K562 (cell line): ENCODE results near the gene FOXN1. TPM values are rescaled to one million over a fixed set of nuclear protein-coding genes. Genes with fewer than 3 reads are reported as not detected.

Source experiments
- BHLHE40 ChIP-seq: IDR thresholded peaks from 2 replicates; pipeline ENCODE4 v1.6.1; 2011; ENCODE audit warnings: low read length, improper control_type of control experiment
- CREB3 ChIP-seq: fragments of 450-650 bp; conservative IDR thresholded peaks from 2 replicates; pipeline ENCODE4 v1.6.1; 2016; ENCODE audit warnings: missing genetic modification characterization, low read depth, mild to moderate bottlenecking, missing compliant biosample characterization, moderate library complexity
- ERF ChIP-seq: fragments of 450-650 bp; formaldehyde crosslinking; IDR thresholded peaks from 2 replicates; pipeline ENCODE4 v1.4.0; 2020; ENCODE audit warnings: mild to moderate bottlenecking, mixed read lengths
- MEIS2 ChIP-seq: fragments of 450-650 bp; IDR thresholded peaks from 2 replicates; pipeline ENCODE4 v1.6.1; 2014; ENCODE audit warnings: mild to moderate bottlenecking; ENCODE audit not compliant: partially characterized antibody
- MGA ChIP-seq: fragments of 450-650 bp; IDR thresholded peaks from 2 replicates; pipeline ENCODE4 v1.6.1; 2016; ENCODE audit warnings: mild to moderate bottlenecking, moderate library complexity
- MTA2 ChIP-seq: fragments of 450-650 bp; IDR thresholded peaks from 2 replicates; pipeline ENCODE4 v1.6.1; 2016; ENCODE audit warnings: low read depth
- MTA3 ChIP-seq: fragments of 450-650 bp; formaldehyde crosslinking; IDR thresholded peaks from 2 replicates; pipeline ENCODE4 v1.6.1; 2017; ENCODE audit warnings: mild to moderate bottlenecking, borderline replicate concordance
- NFRKB ChIP-seq: fragments of 450-650 bp; IDR thresholded peaks from 2 replicates; pipeline ENCODE4 v1.6.1; 2016; ENCODE audit warnings: low read depth
- NONO ChIP-seq, 2 experiments: fragments of 200-400 bp in 1 of 2; fragments of 450-650 bp in 1 of 2; formaldehyde crosslinking in 1 of 2; IDR thresholded peaks; 2 replicates each; pipeline ENCODE4 v1.6.1; 2017; ENCODE audit warnings: low read depth in 2 of 2, mild to moderate bottlenecking in 2 of 2, moderate library complexity in 2 of 2, low read length in 1 of 2
- PKNOX1 ChIP-seq: fragments of 450-650 bp; IDR thresholded peaks from 2 replicates; pipeline ENCODE4 v1.6.1; 2016
- POLR2AphosphoS2 ChIP-seq: IDR thresholded peaks from 2 replicates; pipeline ENCODE4 v1.6.1; 2012; ENCODE audit warnings: low read length, improper control_type of control experiment
- TCF15 ChIP-seq: fragments of 250-450 bp; sonication (Bioruptor Pico); IDR thresholded peaks from 2 replicates; pipeline ENCODE4 v1.8.0; 2022; ENCODE audit warnings: moderate library complexity, mild to moderate bottlenecking, inconsistent platforms
- polyA plus RNA-seq, 8 experiments: library from polyadenylated mRNA; depleted of rRNA in 4 of 8; stranded (reverse) in 5 of 8; unstranded in 3 of 8; fragments of >200 nt; fragmentation: Nextera tagmentation in 2 of 8; fragmentation: Illumina TruSeq in 1 of 8; extraction: Ambion mirVana in 2 of 8; extraction: Trizol in 1 of 8; gene quantifications; 2 replicates each; pipeline versions ENCODE4 v1.2.1 to v1.2.3, GENCODE V29; 2011 to 2014; ENCODE audit warnings: inconsistent platforms in 1 of 8, missing spikeins in 1 of 8
- total RNA-seq, 7 experiments: library from RNA; depleted of rRNA in 6 of 7; stranded (reverse); fragments of >200 nt in 6 of 7; fragmentation: Illumina TruSeq in 2 of 7; extraction: Trizol in 2 of 7; gene quantifications; 2 replicates each; pipeline versions ENCODE4 v1.2.1 to v1.2.3, GENCODE V29; 2011 to 2021; ENCODE audit warnings: low replicate concordance in 1 of 7

FOXN1 gene
- total and polyA plus RNA-seq, 9 of the 15 experiments (the other 6 are each of a cell fraction or from before 2014, with no cell fraction given): not detected

- peak; percentile 55; the same call in 1 of the 2 replicates for TF ChIP-seq PKNOX1
- TF ChIP-seq ERF (CRISPR knock-in tag): peak; percentile 49
- TF ChIP-seq MGA: peak; percentile 93; the same call in 1 of the 2 replicates
- peak; percentile 65; the same call in 1 of the 2 replicates for TF ChIP-seq TCF15 (CRISPR knock-in tag)
- peak; percentile 75; the same call in 1 of the 2 replicates for TF ChIP-seq NFRKB
- TF ChIP-seq MEIS2: no peak
- TF ChIP-seq BHLHE40: peak; percentile 92
- peak; percentile 94 for TF ChIP-seq POLR2AphosphoS2
- TF ChIP-seq MTA2: peak; percentile 6; the same call in 1 of the 2 replicates
- peak; percentile 60; the same call in 1 of the 2 replicates for TF ChIP-seq CREB3 (tag)
- no peak for TF ChIP-seq NONO (IDR thresholded peaks at IDR 0.05; ENCODE audit: low read depth in 2 of 2, low read length in 1 of 2)
- TF ChIP-seq MTA3: peak; percentile 92; the same call in 1 of the 2 replicates
Measured at GRCh38 chr17:28576758-28577465, 70.8 kb downstream of the FOXN1 start, which contains the start of gene ALDOC (continued).
